ENCODE measurements around the gene RTN4RL2.

Gene RTN4RL2

DNA sequence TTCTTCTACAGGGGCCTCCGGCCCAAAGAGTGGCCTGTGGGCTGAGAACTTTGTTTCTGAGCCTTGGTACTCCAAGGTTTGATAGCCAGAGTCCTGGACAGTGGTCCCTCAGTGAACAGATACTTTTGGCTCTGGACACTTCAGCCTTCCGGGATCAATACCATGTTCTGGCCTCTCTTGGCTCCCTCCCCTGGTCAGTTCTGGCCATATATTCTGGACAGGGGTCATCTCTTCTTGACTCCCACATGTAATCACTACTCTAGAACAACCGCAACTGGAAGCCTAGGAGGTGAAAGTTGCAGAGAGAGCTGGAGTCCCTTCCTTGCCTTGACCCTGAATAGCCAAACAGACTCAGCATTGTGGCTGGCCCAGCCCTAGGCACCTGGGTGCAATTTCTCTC, 2.3 kb downstream of the RTN4RL2 start:
- no peak for DNase-seq (ENCODE audit: low spot score)

- DNase-seq (ENCODE audit: low spot score): no peak
These were observed 3.6 kb downstream of the RTN4RL2 start for GRCh38 chr11:57463671-57464538.

DNA sequence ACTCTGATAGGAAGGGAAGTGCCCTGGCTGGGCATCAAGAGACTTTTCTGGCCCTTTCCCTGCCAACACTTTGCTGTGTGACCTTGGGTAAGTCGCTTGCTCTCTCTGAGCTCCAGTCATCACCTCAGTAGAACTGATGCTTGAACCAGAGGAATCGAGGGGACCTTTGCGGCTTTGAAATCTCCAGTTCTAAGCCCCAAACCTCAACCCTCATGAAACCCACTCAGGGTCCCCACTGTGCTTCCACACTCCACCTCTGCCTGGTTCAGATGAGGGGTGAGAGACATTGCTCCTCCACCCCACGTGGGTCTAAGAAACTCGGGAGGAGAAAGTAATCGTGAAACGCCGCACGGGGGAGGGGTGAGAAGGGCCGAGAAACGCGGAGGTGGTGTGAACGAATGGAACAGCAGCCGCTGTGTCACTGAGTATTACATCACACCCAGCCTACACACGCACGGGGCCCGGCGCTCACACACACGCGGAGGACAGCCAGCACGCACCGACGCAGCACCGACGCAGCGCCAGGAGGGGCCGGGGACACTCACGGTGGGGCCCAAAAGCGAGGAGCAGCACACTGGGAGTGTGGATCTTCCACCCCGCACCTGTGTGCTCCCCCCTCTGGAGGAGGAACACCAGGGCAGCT, 4.3 kb downstream of the RTN4RL2 start:
- DNase-seq (ENCODE audit: low spot score): no peak

GRCh38 chr11:57466680-57467079, 6.4 kb downstream of the RTN4RL2 start:
- no peak for DNase-seq (ENCODE audit: low spot score)

GRCh38 chr11:57467508-57468157, 7.3 kb downstream of the RTN4RL2 start:
- no peak for DNase-seq (ENCODE audit: low spot score)

DNA sequence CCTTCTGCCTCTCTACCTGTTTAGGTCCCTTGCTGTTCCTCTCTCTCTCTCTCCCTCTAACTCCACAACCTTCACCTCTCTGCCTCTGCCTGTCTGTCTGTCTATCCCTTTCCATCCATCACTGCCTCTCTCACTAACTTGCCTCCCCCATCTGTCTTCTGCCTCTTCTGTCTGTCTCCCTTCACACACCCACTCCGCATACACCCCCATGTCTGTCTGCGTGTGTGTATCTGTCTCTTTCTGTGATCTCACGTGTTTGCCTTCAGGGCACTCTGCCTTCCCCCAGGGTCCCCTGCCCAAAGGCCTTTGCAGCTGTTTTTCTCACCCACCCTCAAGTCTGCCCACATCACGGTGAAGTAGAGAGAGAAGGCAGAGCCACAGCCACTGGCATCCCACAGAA, 7.9 kb downstream of the RTN4RL2 start:
- no peak for DNase-seq (ENCODE audit: low spot score)

DNA sequence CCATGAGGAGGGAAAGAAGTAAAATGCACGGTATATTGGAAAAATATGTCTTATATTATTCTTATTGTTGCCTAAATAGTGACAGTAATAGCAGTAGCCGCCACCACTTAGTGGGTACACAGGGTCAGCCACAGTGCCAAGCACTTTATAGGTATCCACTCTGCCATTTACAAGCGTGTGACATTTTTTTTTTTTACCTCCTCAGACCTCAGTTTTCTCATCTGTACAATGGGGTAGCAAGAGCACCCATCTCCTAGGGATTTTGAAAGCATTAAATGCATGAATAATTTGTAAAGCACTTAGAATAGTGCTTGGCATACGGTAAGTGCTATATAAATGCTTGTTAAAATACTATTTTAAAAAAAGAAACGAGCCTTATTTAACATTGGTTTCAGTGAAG, 8.9 kb downstream of the RTN4RL2 start:
- DNase-seq (ENCODE audit: low spot score): no peak

GRCh38 chr11:57471496-57471895, 11.2 kb downstream of the RTN4RL2 start:
- DNase-seq (ENCODE audit: low spot score): no peak

GRCh38 chr11:57473285-57473841, 13.0 kb downstream of the RTN4RL2 start:
- no peak for DNase-seq (ENCODE audit: low spot score)

GRCh38 chr11:57474017-57474802, 13.9 kb downstream of the RTN4RL2 start:
- no peak for DNase-seq (ENCODE audit: low spot score)

GRCh38 chr11:57474803-57475115, 14.4 kb downstream of the RTN4RL2 start:
- DNase-seq (ENCODE audit: low spot score): no peak

DNA sequence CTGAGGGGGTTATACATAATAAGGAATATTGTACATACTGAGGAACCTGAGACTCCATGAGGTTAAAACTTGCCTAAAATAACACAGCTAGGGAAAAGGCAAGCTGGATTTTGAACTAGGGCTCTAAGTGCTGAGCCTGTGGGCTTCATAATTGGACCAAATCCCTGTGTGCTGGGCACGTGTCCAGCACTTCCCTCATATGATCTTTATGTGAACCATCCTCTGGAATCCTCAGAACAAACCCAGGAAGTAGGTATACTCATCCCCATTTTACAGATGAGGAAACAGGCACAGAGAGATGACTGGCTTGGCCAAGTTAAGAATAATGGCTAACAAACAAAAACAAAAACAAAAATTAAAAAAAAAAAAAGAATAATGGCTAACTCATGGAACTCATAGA, 14.9 kb downstream of the RTN4RL2 start:
- DNase-seq (ENCODE audit: low spot score): no peak

DNA sequence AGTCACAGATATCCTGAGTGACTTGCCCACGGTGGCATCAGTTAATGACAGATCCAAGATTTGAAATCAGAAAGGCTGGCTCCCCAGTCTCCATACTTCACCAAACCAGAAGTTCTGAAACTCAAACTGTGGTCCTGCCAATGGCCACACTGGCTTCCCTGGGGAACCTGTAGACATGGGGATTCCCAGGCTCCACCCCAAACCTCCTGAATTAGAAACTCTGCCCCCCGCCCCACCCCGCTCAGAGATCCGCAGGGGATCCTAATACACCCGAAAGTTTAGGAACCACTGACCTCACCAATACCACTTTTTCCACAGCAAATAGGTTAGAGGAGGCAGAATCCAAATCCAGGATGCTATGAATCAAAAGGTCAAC, 15.3 kb downstream of the RTN4RL2 start:
- DNase-seq (ENCODE audit: low spot score): no peak

GRCh38 chr11:57476047-57476756, 15.9 kb downstream of the RTN4RL2 start:
- peak; percentile 43 for DNase-seq (ENCODE audit: low spot score)

GRCh38 chr11:57476757-57477506, 16.6 kb downstream of the RTN4RL2 start:
- DNase-seq (ENCODE audit: low spot score): peak; percentile 66

DNA sequence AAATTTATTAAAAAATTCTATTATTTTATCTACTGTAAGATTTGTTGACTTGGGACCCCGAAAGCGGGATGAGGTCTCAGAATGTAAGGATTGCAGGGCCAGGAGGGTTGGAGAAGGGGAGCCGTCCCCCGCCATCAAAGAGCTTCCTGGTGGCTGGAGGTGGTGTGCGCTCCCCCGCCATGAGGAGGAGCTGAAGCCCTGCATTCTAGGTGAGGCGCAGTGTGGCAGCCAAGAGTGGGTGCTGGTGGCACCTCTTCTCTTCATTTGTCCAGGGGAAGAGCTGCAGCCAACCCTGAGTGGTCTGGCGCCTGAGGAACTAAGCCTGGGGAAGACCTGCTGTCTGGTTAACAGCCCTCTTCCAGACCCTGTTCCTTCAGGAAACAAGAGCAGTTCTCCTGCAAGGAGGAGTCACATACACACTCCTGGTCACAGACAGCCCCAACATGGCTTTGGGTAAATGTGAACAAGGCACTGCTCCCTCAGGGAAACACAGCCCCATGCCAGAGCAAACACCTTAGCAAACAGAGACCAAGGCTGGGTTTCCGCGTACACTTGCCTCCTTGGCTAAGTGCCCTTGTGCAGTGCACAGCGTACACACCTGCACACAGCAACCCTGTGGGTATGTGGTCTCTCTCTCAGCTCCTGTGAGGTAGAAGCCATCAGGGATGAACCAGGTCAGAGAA, 17.3 kb downstream of the RTN4RL2 start:
- no peak for DNase-seq (ENCODE audit: low spot score)

- DNase-seq (ENCODE audit: low spot score): no peak
These were observed 18.8 kb downstream of the RTN4RL2 start for GRCh38 chr11:57479021-57479663.

DNA sequence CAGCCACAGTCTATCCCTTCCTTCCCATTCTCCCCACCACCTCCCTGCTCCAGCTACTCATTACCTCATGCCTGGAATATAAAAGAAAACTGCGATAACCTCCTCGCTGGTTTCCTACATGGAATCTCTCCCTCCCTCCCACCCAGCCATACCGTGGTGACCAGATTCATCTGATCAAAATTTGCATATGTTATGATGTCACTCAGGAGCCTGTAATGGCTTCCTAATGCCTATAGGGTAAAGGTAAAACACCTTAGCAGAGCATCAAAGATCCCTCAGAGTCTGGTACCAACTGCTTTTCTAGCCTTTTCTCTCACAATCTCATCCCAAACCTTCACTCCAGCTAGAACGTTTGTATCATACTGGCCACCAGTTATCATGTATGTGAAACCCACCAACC, 19.6 kb downstream of the RTN4RL2 start:
- DNase-seq (ENCODE audit: low spot score): no peak

- DNase-seq (ENCODE audit: low spot score): no peak
These were observed 20.2 kb downstream of the RTN4RL2 start for GRCh38 chr11:57480409-57481137.

Data from LoVo (cell line).